K562 (cell line): ENCODE measurements around the gene EPB41L4A. TPM values are rescaled to one million over a fixed set of nuclear protein-coding genes. Genes with fewer than 3 reads are reported as not detected.

Experiments used
- ATAC-seq: fragments of 200-7000 bp; cut with Tn5 transposase; 3 replicates; pipeline ENCODE4 v1.9.1; 2020; ENCODE audit warnings: moderate library complexity
- BruUV-seq: library from RNA; stranded (reverse); fragments of 400-500 nt; replicated peaks from 2 replicates; lab custom pipeline; 2021; lab: Mats Ljungman, UMichigan
- CTCF ChIA-PET: fragments of 300-600 bp; formaldehyde crosslinking; extraction: SDS; loops from one replicate; lab custom pipeline; 2021; ENCODE audit warnings: low intra/inter-chr PET ratio; lab: Yijun Ruan, JAX
- POLR2A ChIA-PET: fragments of 300-600, 350-650 bp; sonication (Branson Sonifier 250); formaldehyde crosslinking; extraction: SDS; loops from one replicate; lab custom pipeline; 2021; ENCODE audit warnings: antibody characterized with exemption, inconsistent platforms; lab: Yijun Ruan, JAX
- DNase-seq, 4 experiments: peaks; one replicate each; pipeline versions ENCODE4 v3.0.0 to v3.0.0-alpha.2; 2011 to 2018; ENCODE audit warnings: low spot score in 3 of 4, mixed read lengths in 3 of 4; ENCODE audit errors: extremely low read depth in 1 of 4
- FAIRE-seq: peaks from 2 replicates; lab custom pipeline; 2011; peaks lifted over from hg19 to GRCh38; lab: Jason Lieb, UNC
- H2AFZ ChIP-seq: 2 replicates; pipeline ENCODE4 v1.6.0; 2011; ENCODE audit warnings: low read depth, low read length, control low read depth, inconsistent platforms
- H3K27ac ChIP-seq: fragments of 200-600 bp; 3 replicates; pipeline ENCODE4 v1.8.0; 2011; ENCODE audit warnings: low read depth, mild to moderate bottlenecking, control low read depth, inconsistent platforms, low read length, moderate library complexity, mixed read lengths; ENCODE audit errors: extremely low read depth
- H3K27me3 ChIP-seq, 2 experiments: fragments of 300-600 bp in 1 of 2; 2 replicates in 1 of 2; 3 replicates in 1 of 2; pipeline versions ENCODE4 v1.6.0 to v1.8.0; 2011; ENCODE audit warnings: inconsistent platforms in 2 of 2, low read length in 2 of 2, mild to moderate bottlenecking in 1 of 2, mixed read lengths in 1 of 2, moderate library complexity in 1 of 2; ENCODE audit not compliant: control insufficient read depth in 2 of 2, insufficient read depth in 2 of 2
- H3K36me3 ChIP-seq: fragments of 300-600 bp; 3 replicates; pipeline ENCODE4 v1.8.0; 2011; ENCODE audit warnings: mild to moderate bottlenecking, low read length, inconsistent platforms; ENCODE audit not compliant: control insufficient read depth, insufficient read depth
- H3K4me1 ChIP-seq, 2 experiments: fragments of 200-600 bp in 1 of 2; replicated peaks in 1 of 2; 2 replicates in 1 of 2; 3 replicates in 1 of 2; pipeline versions ENCODE4 v1.5.1 to v1.8.0; 2011; ENCODE audit warnings: inconsistent platforms in 2 of 2, low read length in 2 of 2, mild to moderate bottlenecking in 1 of 2, mixed read lengths in 1 of 2, moderate library complexity in 1 of 2; ENCODE audit not compliant: control insufficient read depth in 2 of 2, insufficient read depth in 2 of 2
- H3K4me2 ChIP-seq: 2 replicates; pipeline ENCODE4 v1.6.1; 2011; ENCODE audit warnings: low read length, control low read depth, inconsistent platforms, mixed read lengths; ENCODE audit not compliant: insufficient read depth
- H3K4me3 ChIP-seq: fragments of 200-600 bp; sonication (generic), shearing (Covaris generic); 2 replicates; pipeline ENCODE4 v1.5.1; 2016; ENCODE audit warnings: control low read depth, inconsistent platforms
- H3K79me2 ChIP-seq: fragments of 200-600 bp; 3 replicates; pipeline ENCODE4 v1.8.0; 2011; ENCODE audit warnings: low read length, inconsistent platforms; ENCODE audit not compliant: control insufficient read depth, insufficient read depth
- H3K9ac ChIP-seq, 2 experiments: 2 replicates each; pipeline versions ENCODE4 v1.6.0 to v1.6.1; 2011; ENCODE audit warnings: low read depth in 2 of 2, low read length in 2 of 2, control low read depth in 1 of 2, inconsistent platforms in 1 of 2, mild to moderate bottlenecking in 1 of 2, mixed read lengths in 1 of 2; ENCODE audit not compliant: insufficient read depth in 1 of 2
- H3K9me1 ChIP-seq: one replicate; pipeline ENCODE4 v1.6.0; 2011; ENCODE audit warnings: inconsistent platforms, mild to moderate bottlenecking, low read length, moderate library complexity; ENCODE audit not compliant: control insufficient read depth, insufficient read depth
- H3K9me3 ChIP-seq: replicated peaks from 2 replicates; pipeline ENCODE4 v1.5.1; 2011; ENCODE audit warnings: low read depth, low read length, inconsistent platforms; ENCODE audit not compliant: control insufficient read depth, insufficient read depth
- H4K20me1 ChIP-seq: replicated peaks from 2 replicates; pipeline ENCODE4 v1.6.1; 2011; ENCODE audit warnings: low read length, inconsistent platforms, mixed read lengths; ENCODE audit not compliant: control insufficient read depth, insufficient read depth
- MTA2 ChIP-seq: fragments of 450-650 bp; IDR thresholded peaks from 2 replicates; pipeline ENCODE4 v1.6.1; 2016; ENCODE audit warnings: low read depth
- NR2C1 ChIP-seq, 2 experiments: fragments of 450-650 bp; IDR thresholded peaks; 2 replicates each; pipeline ENCODE4 v1.6.1; 2017; ENCODE audit warnings: mild to moderate bottlenecking in 2 of 2, antibody characterized with exemption in 1 of 2, inconsistent platforms in 1 of 2, missing compliant biosample characterization in 1 of 2, missing genetic modification characterization in 1 of 2
- TCFL5 ChIP-seq: fragments of 250-450 bp; sonication (Bioruptor Pico); conservative IDR thresholded peaks from 2 replicates; pipeline ENCODE4 v1.6.1; 2021; ENCODE audit warnings: mild to moderate bottlenecking, moderate library complexity, matching md5 sums
- TGIF2 ChIP-seq: sonication (generic); formaldehyde crosslinking; IDR thresholded peaks from 2 replicates; pipeline ENCODE4 v1.8.1; 2022; ENCODE audit warnings: mild to moderate bottlenecking, missing genetic modification reagents, moderate library complexity
- ZNF717 ChIP-seq: fragments of 250-450 bp; sonication (Bioruptor Pico); IDR thresholded peaks from 2 replicates; pipeline ENCODE4 v1.5.0; 2021
- WGBS: fragments of 100-300 bp; shearing (Covaris generic); methylation state at CpG from one replicate; pipeline ENCODE4 v1.1.6; 2016; ENCODE audit warnings: low coverage, mixed read lengths; ENCODE audit not compliant: insufficient coverage; ENCODE audit errors: missing lambda C conversion rate; 5-methylcytosine and 5-hydroxymethylcytosine counted together
- in situ Hi-C: fragments of 300-500 bp; cut with MboI; formaldehyde crosslinking; loops from 4 replicates; pipeline ENCODE4 v1.15.0; 2018; ENCODE audit warnings: inconsistent platforms, mixed read lengths
- intact Hi-C: fragments of 100-400 bp; cut with micrococcal nuclease; formaldehyde crosslinking; loops from 2 replicates; pipeline ENCODE4 v1.14.2; 2022
- polyA plus RNA-seq, 8 experiments: library from polyadenylated mRNA; depleted of rRNA in 4 of 8; stranded (reverse) in 5 of 8; unstranded in 3 of 8; fragments of >200 nt; fragmentation: Nextera tagmentation in 2 of 8; fragmentation: Illumina TruSeq in 1 of 8; extraction: Ambion mirVana in 2 of 8; extraction: Trizol in 1 of 8; gene quantifications; 2 replicates each; pipeline versions ENCODE4 v1.2.1 to v1.2.3, GENCODE V29; 2011 to 2014; ENCODE audit warnings: inconsistent platforms in 1 of 8, missing spikeins in 1 of 8
- total RNA-seq, 7 experiments: library from RNA; depleted of rRNA in 6 of 7; stranded (reverse); fragments of >200 nt in 6 of 7; fragmentation: Illumina TruSeq in 2 of 7; extraction: Trizol in 2 of 7; gene quantifications; 2 replicates each; pipeline versions ENCODE4 v1.2.1 to v1.2.3, GENCODE V29; 2011 to 2021; ENCODE audit warnings: low replicate concordance in 1 of 7
- TF ChIP-seq, protein P1 (sequence below): fragments of 450-650 bp; formaldehyde crosslinking; IDR thresholded peaks from 2 replicates; pipeline ENCODE4 v1.4.0; 2022; ENCODE audit warnings: missing genetic modification characterization
- TF ChIP-seq, protein P2 (sequence below): fragments of 250-450 bp; sonication (Bioruptor Pico); IDR thresholded peaks from 2 replicates; pipeline ENCODE4 v1.4.0; 2020; ENCODE audit warnings: borderline replicate concordance
- TF ChIP-seq, protein P3 (sequence below): fragments of 450-650 bp; formaldehyde crosslinking; IDR thresholded peaks from 2 replicates; pipeline ENCODE4 v1.4.0; 2020; ENCODE audit warnings: mild to moderate bottlenecking, moderate library complexity
- TF ChIP-seq, protein P4 (sequence below): sonication (generic); formaldehyde crosslinking; IDR thresholded peaks from 2 replicates; pipeline ENCODE4 v1.5.0; 2020; ENCODE audit warnings: missing genetic modification reagents

The EPB41L4A gene
- total and polyA plus RNA-seq, 9 of the 15 experiments (the other 6 are each of a cell fraction or from before 2014, with no cell fraction given), result 0.04 to 0.35 (median 0.12) TPM; not detected in 3

GRCh38 chr5:112306956-112307355, 112.1 kb downstream of the EPB41L4A start:
- CTCF ChIA-PET, result no interaction called here
- no peaks in the 10 kb centered on the region for H3K79me2 ChIP-seq
- FAIRE-seq (no peak), ATAC-seq (no peak), DNase-seq (no peak)
- in situ Hi-C loops (no loop called here), intact Hi-C loops (no loop called here)
- H3K4me2 ChIP-seq, result no peak overlapping the region
- TF ChIP-seq TGIF2 (CRISPR knock-in tag) (no peak), TCFL5 (no peak), ZNF717 (CRISPR knock-in tag) (no peak), MTA2 (no peak), NR2C1 (IDR thresholded peaks at IDR 0.05) (no peak), NR2C1 (tag; IDR thresholded peaks at IDR 0.05) (no peak)
- TF ChIP-seq, protein P1, sequence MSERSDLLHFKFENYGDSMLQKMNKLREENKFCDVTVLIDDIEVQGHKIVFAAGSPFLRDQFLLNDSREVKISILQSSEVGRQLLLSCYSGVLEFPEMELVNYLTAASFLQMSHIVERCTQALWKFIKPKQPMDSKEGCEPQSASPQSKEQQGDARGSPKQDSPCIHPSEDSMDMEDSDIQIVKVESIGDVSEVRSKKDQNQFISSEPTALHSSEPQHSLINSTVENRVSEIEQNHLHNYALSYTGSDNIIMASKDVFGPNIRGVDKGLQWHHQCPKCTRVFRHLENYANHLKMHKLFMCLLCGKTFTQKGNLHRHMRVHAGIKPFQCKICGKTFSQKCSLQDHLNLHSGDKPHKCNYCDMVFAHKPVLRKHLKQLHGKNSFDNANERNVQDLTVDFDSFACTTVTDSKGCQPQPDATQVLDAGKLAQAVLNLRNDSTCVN (CRISPR knock-in tag), result no peak
- TF ChIP-seq, protein P2, sequence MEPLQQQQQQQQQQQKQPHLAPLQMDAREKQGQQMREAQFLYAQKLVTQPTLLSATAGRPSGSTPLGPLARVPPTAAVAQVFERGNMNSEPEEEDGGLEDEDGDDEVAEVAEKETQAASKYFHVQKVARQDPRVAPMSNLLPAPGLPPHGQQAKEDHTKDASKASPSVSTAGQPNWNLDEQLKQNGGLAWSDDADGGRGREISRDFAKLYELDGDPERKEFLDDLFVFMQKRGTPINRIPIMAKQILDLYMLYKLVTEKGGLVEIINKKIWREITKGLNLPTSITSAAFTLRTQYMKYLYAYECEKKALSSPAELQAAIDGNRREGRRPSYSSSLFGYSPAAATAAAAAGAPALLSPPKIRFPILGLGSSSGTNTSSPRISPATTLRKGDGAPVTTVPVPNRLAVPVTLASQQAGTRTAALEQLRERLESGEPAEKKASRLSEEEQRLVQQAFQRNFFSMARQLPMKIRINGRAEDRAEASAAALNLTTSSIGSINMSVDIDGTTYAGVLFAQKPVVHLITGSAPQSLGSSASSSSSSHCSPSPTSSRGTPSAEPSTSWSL, result no peak
- TF ChIP-seq, protein P3, sequence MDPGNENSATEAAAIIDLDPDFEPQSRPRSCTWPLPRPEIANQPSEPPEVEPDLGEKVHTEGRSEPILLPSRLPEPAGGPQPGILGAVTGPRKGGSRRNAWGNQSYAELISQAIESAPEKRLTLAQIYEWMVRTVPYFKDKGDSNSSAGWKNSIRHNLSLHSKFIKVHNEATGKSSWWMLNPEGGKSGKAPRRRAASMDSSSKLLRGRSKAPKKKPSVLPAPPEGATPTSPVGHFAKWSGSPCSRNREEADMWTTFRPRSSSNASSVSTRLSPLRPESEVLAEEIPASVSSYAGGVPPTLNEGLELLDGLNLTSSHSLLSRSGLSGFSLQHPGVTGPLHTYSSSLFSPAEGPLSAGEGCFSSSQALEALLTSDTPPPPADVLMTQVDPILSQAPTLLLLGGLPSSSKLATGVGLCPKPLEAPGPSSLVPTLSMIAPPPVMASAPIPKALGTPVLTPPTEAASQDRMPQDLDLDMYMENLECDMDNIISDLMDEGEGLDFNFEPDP (CRISPR knock-in tag), result no peak
- TF ChIP-seq, protein P4, sequence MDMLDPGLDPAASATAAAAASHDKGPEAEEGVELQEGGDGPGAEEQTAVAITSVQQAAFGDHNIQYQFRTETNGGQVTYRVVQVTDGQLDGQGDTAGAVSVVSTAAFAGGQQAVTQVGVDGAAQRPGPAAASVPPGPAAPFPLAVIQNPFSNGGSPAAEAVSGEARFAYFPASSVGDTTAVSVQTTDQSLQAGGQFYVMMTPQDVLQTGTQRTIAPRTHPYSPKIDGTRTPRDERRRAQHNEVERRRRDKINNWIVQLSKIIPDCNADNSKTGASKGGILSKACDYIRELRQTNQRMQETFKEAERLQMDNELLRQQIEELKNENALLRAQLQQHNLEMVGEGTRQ (CRISPR knock-in tag), result no peak
- H3K4me1 ChIP-seq, result no peaks in the 10 kb centered on the region
- no peak overlapping the region for H3K4me3 ChIP-seq
- no peaks in the 10 kb centered on the region for H4K20me1 ChIP-seq
- no peak overlapping the region for H2AFZ ChIP-seq
- no peaks in the 10 kb centered on the region for H3K9me3 ChIP-seq
- BruUV-seq, result no TSS peak
- WGBS, result 0% methylated on average over 2 of the region's 2 CpGs
- H3K27me3 ChIP-seq, result peaks cover 0 to 2% of the 10 kb centered on the region in 2 experiments; a peak in 2 of 5 replicates
- no peak overlapping the region for H3K27ac ChIP-seq
- POLR2A ChIA-PET, result interaction anchor here (1.1 kb wide), 1 partner anchor 12 kb away, joined by 3 read pairs; no protein-coding TSS in a partner anchor
- H3K9me1 ChIP-seq, result no peaks in the 10 kb centered on the region
- no peaks in the 10 kb centered on the region for H3K36me3 ChIP-seq
- H3K9ac ChIP-seq, result no peak overlapping the region
